Measurements from ENCODE around the gene MGAT4A. TPM values are rescaled to one million over a fixed set of nuclear protein-coding genes. Genes with fewer than 3 reads are reported as not detected.
A peak's percentile ranks its signal among the peaks of the same experiment; 100 is the strongest.

MGAT4A gene
- total and polyA plus RNA-seq, 10 of the 15 experiments (the other 5 are each of a cell fraction or from before 2014, with no cell fraction given) = 4.3 to 23.4 (median 13.6) TPM

- no peak overlapping the region for H3K4me2 ChIP-seq (ENCODE audit: control insufficient read depth, insufficient read depth)
- no TSS peak for BruUV-seq (replicated peaks)
- H2AFZ ChIP-seq (ENCODE audit: control insufficient read depth, low read depth, low read length) = no peak overlapping the region
- FAIRE-seq (peak; percentile 38), ATAC-seq (no peak), DNase-seq (ENCODE audit: low read depth, low spot score) (no peak)
- H3K27ac ChIP-seq (ENCODE audit: control insufficient read depth, insufficient read depth) = no peak overlapping the region
- CTCF ChIA-PET = interaction anchor here (0.8 to 1.5 kb wide), 2 partner anchors 9 to 15 kb away, joined by 4 to 5 read pairs; no protein-coding TSS in a partner anchor
- SMC1A ChIA-PET (ENCODE audit: uncharacterized antibody, unreplicated experiment) = no interaction called here
- H3K9ac ChIP-seq (ENCODE audit: control insufficient read depth, insufficient read depth, low read length) = no peak overlapping the region
- no peaks in the 10 kb centered on the region for H3K27me3 ChIP-seq (replicated peaks in 1 of 2; ENCODE audit: control insufficient read depth in 2 of 2, insufficient read depth in 2 of 2, low read length in 1 of 2)
- no peaks in the 10 kb centered on the region; the same call in 2 of the 3 replicates for H3K9me3 ChIP-seq (replicated peaks; ENCODE audit: control insufficient read depth, insufficient read depth, low read length)
- RAD21 ChIA-PET (ENCODE audit: unreplicated experiment) = no interaction called here
- WGBS (ENCODE audit: insufficient coverage, insufficient replicate concordance, low lambda C conversion rate, missing lambda C conversion rate) = 22% methylated on average over 3 of the region's 3 CpGs
- H3K4me3 ChIP-seq = no peak overlapping the region
- intact Hi-C loops (cut with micrococcal nuclease; ENCODE audit: unreplicated experiment) = no loop called here
- no peaks in the 10 kb centered on the region for H3K79me2 ChIP-seq (ENCODE audit: control insufficient read depth, insufficient read depth, low read length)
- POLR2A ChIA-PET = no interaction called here
- TF ChIP-seq E4F1 (IDR thresholded peaks at IDR 0.05; ENCODE audit: borderline replicate concordance, partially characterized antibody) (no peak), LARP7 (IDR thresholded peaks at IDR 0.05) (no peak), CBX3 (IDR thresholded peaks at IDR 0.05; ENCODE audit: borderline replicate concordance, low read depth) (no peak), BACH1 (IDR thresholded peaks at IDR 0.05; ENCODE audit: borderline replicate concordance) (no peak)
- H3K36me3 ChIP-seq (ENCODE audit: control insufficient read depth in 2 of 2, insufficient read depth in 2 of 2, low read length in 1 of 2) = no peaks in the 10 kb centered on the region; a peak in 2 of 4 replicates
- in situ Hi-C loops (cut with MboI) = no loop called here
- no peaks in the 10 kb centered on the region for H4K20me1 ChIP-seq (ENCODE audit: control insufficient read depth, insufficient read depth)
- H3K4me1 ChIP-seq (ENCODE audit: control insufficient read depth, insufficient read depth, low read length) = no peaks in the 10 kb centered on the region
These were observed 66.6 kb downstream of the MGAT4A start for GRCh38 chr2:98664323-98664722.

- FAIRE-seq = peak; percentile 59
- in situ Hi-C loops (cut with MboI) = no loop called here
- ChIA-PET RAD21 (ENCODE audit: unreplicated experiment) (no interaction called here), POLR2A (no interaction called here), SMC1A (ENCODE audit: uncharacterized antibody, unreplicated experiment) (interaction anchor here (0.8 kb wide), 1 partner anchor 16 kb away, joined by 3 read pairs; no protein-coding TSS in a partner anchor), CTCF (interaction anchor here (0.8 to 1.5 kb wide), 2 partner anchors 10 to 14 kb away, joined by 4 to 5 read pairs; no protein-coding TSS in a partner anchor)
- DNase-seq (ENCODE audit: low read depth, low spot score) = no peak
- H2AFZ ChIP-seq (ENCODE audit: control insufficient read depth, low read depth, low read length) = no peak overlapping the region
- BruUV-seq (replicated peaks) = no TSS peak
- no peaks in the 10 kb centered on the region; a peak in 2 of 4 replicates for H3K36me3 ChIP-seq (ENCODE audit: control insufficient read depth in 2 of 2, insufficient read depth in 2 of 2, low read length in 1 of 2)
- H3K9me3 ChIP-seq (replicated peaks; ENCODE audit: control insufficient read depth, insufficient read depth, low read length) = no peaks in the 10 kb centered on the region; the same call in 2 of the 3 replicates
- H3K79me2 ChIP-seq (ENCODE audit: control insufficient read depth, insufficient read depth, low read length) = no peaks in the 10 kb centered on the region
- WGBS (ENCODE audit: insufficient coverage, insufficient replicate concordance, low lambda C conversion rate, missing lambda C conversion rate) = 81% methylated on average over 12 of the region's 12 CpGs
- H3K4me2 ChIP-seq (ENCODE audit: control insufficient read depth, insufficient read depth) = no peak overlapping the region
- H3K27ac ChIP-seq (ENCODE audit: control insufficient read depth, insufficient read depth) = no peak overlapping the region
- H3K27me3 ChIP-seq (replicated peaks in 1 of 2; ENCODE audit: control insufficient read depth in 2 of 2, insufficient read depth in 2 of 2, low read length in 1 of 2) = no peaks in the 10 kb centered on the region
- no peak for ATAC-seq
- no peak overlapping the region for H3K9ac ChIP-seq (ENCODE audit: control insufficient read depth, insufficient read depth, low read length)
- H3K4me3 ChIP-seq = no peak overlapping the region
- no peaks in the 10 kb centered on the region for H3K4me1 ChIP-seq (ENCODE audit: control insufficient read depth, insufficient read depth, low read length)
- intact Hi-C loops (cut with micrococcal nuclease; ENCODE audit: unreplicated experiment) = no loop called here
- no peaks in the 10 kb centered on the region for H4K20me1 ChIP-seq (ENCODE audit: control insufficient read depth, insufficient read depth)
- TF ChIP-seq SUZ12 (IDR thresholded peaks at IDR 0.05; ENCODE audit: unreplicated experiment) = no peak
- no peak for TF ChIP-seq YY1 (IDR thresholded peaks at IDR 0.05; ENCODE audit: low read depth, low read length)
- no peak for TF ChIP-seq ASH2L (IDR thresholded peaks at IDR 0.05; ENCODE audit: borderline replicate concordance, low read depth)
- no peak for TF ChIP-seq BACH1 (IDR thresholded peaks at IDR 0.05; ENCODE audit: borderline replicate concordance)
- TF ChIP-seq SMAD1 (IDR thresholded peaks at IDR 0.05; ENCODE audit: low read depth, partially characterized antibody) = no peak
- TF ChIP-seq NFYA (IDR thresholded peaks at IDR 0.05; ENCODE audit: borderline replicate concordance, low read depth, low read length) = no peak
- TF ChIP-seq KDM1A (IDR thresholded peaks at IDR 0.05; ENCODE audit: borderline replicate concordance) = no peak
- TF ChIP-seq ELK1 (IDR thresholded peaks at IDR 0.05; ENCODE audit: low read depth, low read length) = no peak
- no peak for TF ChIP-seq ZZZ3 (IDR thresholded peaks at IDR 0.05; ENCODE audit: control insufficient read depth, insufficient read length, low read depth)
These were observed 67.3 kb downstream of the MGAT4A start for GRCh38 chr2:98663511-98664090.

All from GM12878 (cell line).